Hematopoietic multipotent progenitor cell treated with erythropoietin and hydrocortisone succinate and interleukin-3 and kit ligand, for 15 days (in vitro differentiated cells): ENCODE measurements around the gene PCDHGA10.
"Not testable (repeated sequence)": the region's sequence is repeated elsewhere in the genome, so short reads cannot be mapped to it uniquely, and the experiment has no call there.

ENCODE experiments used
- DNase-seq: peaks from one replicate; pipeline ENCODE4 v3.0.0-alpha.2; 2015; ENCODE audit warnings: low spot score

PCDHGA10 gene

GRCh38 chr5:141412854-141413539, at the start of gene PCDHGA10:
PCDHGA10 (plus strand) TSS chr5:141412987; CDS start chr5:141413176, 189 bp downstream.
- DNase-seq: peak; percentile 9

DNA sequence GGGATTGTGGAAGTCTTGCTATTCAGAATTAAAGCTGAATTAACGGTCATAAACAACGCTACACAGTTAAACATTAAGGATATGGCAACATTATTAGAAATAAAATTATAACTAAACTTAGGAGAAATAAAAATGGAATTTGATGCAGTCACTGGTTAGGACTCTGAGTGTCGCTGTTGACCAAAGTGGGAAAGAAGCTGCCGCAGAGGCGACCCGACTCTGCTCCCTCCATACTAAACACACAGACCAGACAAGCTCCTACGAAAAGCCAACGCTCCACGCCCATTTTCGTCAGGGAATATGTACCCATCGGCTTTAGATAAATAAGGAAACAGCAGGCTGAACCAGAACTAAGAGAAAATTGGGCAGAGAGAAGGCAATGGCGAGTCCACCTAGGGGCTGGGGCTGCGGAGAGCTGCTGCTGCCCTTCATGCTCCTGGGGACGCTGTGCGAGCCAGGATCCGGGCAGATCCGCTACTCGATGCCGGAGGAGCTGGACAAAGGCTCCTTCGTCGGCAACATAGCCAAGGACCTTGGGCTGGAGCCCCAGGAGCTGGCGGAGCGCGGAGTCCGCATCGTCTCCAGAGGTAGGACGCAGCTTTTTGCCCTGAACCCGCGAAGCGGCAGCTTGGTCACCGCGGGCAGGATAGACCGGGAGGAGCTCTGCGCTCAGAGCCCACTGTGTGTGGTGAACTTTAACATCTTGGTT, 48.7 kb upstream of the PCDHGA10 start, which contains the start of gene PCDHGA5:
Gene PCDHGA5 (plus strand): TSS at position 211 of the 709 bp plus-strand sequence. CDS start 169 bp downstream, at position 380.
- no peak for DNase-seq

GRCh38 chr5:141366016-141366896, 46.5 kb upstream of the PCDHGA10 start:
- no peak for DNase-seq

DNA sequence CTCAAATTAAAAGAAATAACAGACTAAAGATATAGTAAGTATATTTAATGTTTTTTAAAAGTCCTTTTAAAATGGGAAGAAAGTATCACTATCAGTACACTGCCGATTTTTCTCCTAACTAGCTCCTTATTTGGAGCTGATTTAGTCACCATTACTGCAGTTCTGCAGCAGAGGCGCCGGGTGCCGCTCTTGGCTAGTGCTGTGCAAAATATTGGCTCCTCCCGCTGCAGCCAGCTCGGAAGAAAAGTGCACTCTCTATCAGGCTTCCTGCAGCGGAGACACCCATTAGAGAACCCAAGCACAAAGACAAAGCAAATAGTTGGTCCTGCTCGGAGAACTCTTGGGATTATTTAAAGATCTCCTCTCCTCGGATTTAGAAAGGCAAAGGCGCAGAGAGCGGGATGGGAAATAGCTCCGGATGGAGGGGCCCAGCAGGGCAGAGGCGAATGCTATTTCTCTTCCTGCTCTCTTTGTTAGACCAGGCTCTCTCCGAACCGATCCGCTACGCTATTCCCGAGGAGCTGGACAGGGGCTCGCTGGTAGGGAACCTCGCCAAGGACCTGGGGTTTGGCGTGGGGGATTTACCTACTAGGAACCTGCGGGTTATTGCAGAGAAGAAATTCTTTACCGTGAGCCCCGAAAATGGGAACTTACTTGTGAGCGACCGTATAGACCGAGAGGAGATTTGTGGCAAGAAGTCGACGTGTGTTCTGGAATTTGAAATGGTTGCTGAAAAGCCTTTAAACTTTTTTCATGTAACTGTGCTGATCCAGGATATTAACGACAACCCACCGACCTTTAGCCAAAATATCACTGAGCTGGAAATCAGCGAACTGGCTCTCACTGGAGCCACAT, 42.6 kb upstream of the PCDHGA10 start, which contains the start of gene PCDHGB3:
Gene PCDHGB3 (plus strand): TSS at position 249 of the 855 bp plus-strand sequence. CDS start 153 bp downstream, at position 402.
- no peak for DNase-seq

GRCh38 chr5:141371572-141372475, 41.0 kb upstream of the PCDHGA10 start:
- no peak for DNase-seq

DNA sequence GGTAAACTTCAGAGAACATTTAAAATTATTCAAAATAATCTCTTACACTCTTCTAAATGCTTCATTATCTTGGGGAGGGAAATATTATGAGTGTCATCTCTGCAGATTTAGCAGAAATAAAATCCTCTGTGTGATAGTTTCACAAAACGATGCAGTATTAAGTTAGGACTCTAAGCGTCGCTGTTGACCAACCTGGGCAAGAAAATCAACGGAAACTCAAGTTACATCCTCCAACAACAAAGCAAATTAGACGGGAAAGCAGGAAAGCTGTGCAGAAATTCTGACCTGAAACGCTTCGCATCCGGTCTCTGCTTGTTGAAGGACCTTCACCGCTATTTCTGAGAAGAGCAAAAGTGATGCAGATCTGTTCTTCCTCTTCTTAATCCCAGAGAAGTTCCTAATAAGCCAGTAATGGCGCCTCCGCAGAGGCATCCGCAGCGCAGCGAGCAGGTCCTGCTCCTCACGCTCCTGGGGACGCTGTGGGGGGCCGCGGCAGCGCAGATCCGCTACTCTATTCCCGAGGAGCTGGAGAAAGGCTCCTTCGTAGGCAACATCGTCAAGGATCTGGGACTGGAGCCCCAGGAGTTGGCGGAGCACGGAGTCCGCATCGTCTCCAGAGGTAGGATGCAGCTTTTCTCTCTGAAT, 39.0 kb upstream of the PCDHGA10 start, which contains the start of gene PCDHGA6:
Gene PCDHGA6 (plus strand): TSS at position 219 of the 645 bp plus-strand sequence. CDS start 193 bp downstream, at position 412.
- DNase-seq: no peak

GRCh38 chr5:141374627-141375026, 38.2 kb upstream of the PCDHGA10 start:
- no peak for DNase-seq

DNA sequence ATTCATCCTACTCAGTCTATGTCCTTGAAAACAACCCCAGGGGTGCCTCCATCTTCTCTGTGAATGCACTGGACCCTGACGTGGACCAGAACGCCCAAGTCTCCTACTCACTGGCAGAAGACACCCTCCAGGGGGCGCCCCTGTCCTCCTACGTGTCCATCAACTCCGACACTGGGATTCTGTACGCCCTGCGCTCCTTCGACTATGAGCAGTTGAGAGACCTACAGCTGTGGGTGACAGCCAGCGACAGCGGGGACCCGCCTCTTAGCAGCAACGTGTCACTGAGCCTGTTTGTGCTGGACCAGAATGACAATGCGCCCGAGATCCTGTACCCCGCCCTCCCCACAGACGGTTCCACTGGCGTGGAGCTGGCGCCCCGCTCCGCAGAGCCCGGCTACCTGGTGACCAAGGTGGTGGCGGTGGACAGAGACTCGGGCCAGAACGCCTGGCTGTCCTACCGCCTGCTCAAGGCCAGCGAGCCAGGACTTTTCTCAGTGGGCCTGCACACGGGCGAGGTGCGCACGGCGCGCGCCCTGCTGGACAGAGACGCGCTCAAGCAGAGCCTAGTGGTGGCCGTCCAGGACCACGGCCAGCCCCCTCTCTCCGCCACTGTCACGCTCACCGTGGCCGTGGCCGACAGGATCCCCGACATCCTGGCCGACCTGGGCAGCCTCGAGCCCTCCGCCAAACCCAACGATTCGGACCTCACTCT, 37.2 kb upstream of the PCDHGA10 start:
- DNase-seq: not testable (repeated sequence)

DNA sequence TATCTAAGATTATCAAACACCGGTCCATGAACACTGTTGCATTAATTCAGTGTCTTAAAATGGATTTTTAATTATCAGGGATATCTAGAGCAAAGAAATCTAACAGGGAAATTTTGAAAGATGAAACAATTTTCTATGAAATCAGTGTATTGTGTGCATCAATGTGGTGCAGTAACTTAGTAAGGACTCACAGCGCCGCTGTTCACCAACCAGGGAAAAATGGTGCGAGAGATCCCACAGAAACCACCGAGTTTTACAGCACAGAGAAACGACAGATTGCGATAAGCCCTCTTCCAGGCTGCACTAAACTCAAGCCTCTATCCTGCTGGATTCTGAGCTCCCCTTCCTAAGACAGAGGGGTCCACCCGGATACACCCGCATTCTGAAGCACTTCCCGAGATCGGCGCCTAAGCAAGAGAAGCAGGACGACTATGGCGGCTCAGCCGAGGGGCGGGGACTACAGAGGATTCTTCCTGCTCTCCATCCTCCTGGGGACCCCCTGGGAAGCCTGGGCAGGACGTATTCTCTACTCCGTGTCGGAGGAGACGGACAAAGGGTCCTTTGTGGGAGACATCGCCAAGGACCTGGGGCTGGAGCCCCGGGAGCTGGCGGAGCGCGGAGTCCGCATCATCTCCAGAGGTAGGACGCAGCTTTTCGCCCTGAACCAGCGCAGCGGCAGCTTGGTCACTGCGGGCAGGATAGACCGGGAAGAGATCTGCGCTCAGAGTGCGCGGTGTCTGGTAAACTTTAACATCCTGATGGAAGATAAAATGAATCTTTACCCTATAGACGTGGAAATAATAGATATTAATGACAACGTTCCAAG, 30.1 kb upstream of the PCDHGA10 start, which contains the start of gene PCDHGA7:
Gene PCDHGA7 (plus strand): TSS at position 274 of the 826 bp plus-strand sequence. CDS start 158 bp downstream, at position 432.
- no peak for DNase-seq

DNA sequence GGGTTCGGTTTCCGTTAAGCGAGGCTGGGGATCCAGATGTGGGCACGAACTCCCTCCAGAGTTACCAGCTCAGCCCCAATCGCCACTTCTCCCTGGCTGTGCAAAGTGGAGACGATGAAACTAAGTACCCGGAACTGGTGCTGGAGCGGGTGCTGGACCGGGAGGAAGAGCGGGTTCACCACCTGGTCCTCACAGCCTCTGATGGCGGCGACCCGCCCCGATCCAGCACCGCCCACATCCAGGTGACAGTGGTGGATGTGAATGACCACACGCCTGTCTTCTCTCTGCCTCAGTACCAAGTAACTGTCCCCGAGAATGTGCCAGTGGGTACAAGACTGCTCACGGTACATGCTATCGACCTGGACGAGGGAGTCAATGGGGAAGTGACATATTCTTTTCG, 29.4 kb upstream of the PCDHGA10 start:
- DNase-seq: no peak

DNA sequence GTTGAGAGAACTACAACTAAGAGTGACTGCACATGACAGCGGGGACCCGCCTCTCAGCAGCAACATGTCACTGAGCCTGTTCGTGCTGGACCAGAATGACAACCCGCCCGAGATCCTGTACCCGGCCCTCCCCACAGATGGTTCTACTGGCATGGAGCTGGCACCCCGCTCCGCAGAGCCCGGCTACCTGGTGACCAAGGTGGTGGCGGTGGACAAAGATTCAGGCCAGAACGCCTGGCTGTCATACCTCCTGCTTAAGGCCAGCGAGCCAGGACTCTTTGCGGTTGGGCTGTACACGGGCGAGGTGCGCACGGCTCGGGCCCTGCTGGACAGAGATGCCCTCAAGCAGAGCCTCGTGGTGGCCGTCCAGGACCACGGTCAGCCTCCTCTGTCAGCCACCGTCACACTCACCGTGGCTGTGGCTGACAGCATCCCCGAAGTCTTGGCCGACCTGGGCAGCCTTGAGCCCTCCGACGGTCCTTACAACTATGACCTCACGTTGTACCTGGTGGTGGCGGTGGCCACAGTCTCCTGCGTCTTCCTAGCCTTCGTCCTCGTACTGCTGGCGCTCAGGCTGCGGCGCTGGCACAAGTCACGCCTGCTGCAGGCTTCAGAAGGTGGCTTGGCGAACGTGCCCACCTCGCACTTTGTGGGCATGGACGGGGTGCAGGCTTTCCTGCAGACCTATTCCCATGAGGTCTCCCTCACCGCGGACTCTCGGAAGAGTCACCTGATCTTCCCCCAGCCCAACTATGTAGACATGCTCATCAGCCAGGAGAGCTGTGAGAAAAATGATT, 28.1 kb upstream of the PCDHGA10 start:
- DNase-seq: no peak

DNA sequence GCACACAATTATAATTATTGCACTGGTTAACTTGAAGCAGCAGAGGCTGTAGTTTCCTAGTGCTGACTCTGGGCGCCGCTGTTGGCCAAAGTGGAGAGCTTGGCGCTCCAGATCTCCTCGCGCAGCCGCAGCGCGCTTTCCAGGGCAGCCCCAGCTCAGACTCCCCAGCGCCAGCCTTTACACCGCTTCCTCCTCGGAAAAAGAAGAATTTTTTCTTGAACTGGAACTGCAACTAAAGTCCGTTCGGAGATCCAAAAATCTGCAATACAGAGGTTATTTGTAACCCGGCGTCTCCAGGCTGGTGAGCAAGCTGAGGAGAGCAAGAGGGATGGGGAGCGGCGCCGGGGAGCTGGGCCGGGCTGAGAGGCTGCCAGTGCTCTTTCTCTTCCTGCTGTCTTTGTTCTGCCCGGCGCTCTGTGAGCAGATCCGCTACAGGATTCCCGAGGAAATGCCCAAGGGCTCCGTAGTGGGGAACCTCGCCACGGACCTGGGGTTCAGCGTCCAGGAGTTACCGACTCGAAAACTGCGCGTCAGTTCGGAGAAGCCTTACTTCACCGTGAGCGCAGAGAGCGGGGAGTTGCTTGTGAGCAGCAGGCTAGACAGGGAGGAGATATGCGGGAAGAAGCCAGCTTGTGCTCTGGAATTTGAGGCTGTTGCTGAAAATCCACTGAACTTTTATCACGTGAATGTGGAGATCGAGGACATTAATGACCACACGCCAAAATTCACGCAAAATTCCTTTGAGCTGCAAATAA, 25.1 kb upstream of the PCDHGA10 start, which contains the start of gene PCDHGB4:
Gene PCDHGB4 (plus strand): TSS at position 142 of the 755 bp plus-strand sequence. CDS start 187 bp downstream, at position 329.
- not testable (repeated sequence) for DNase-seq

DNA sequence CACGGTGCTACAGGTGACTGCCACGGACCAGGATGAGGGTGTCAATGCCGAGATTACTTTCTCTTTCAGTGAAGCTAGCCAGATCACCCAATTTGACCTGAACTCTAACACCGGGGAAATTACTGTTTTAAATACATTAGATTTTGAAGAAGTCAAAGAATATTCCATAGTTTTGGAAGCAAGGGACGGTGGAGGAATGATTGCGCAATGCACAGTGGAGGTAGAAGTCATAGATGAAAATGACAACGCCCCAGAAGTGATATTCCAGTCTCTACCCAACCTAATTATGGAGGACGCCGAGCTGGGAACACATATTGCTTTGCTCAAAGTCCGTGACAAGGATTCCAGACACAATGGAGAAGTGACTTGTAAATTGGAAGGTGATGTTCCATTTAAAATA, 24.1 kb upstream of the PCDHGA10 start:
- no peak for DNase-seq

- no peak for DNase-seq
Measured at GRCh38 chr5:141389153-141390042, 23.4 kb upstream of the PCDHGA10 start.
